HG02798 (cell line): ENCODE measurements around the gene BAIAP2.

ENCODE experiments used
- ATAC-seq: cut with Tn5 transposase; IDR thresholded peaks from one replicate; pipeline ENCODE4 v1.9.1; 2021; ENCODE audit warnings: mild to moderate bottlenecking; ENCODE audit not compliant: unreplicated experiment, poor library complexity

BAIAP2 gene

GRCh38 chr17:81163703-81164370 is 128.9 kb downstream of the BAIAP2 start:
- no peak for ATAC-seq

GRCh38 chr17:81164371-81165245 is 129.7 kb downstream of the BAIAP2 start:
- ATAC-seq: no peak

- ATAC-seq: no peak
Measured at GRCh38 chr17:81165246-81166032, 130.5 kb downstream of the BAIAP2 start, which contains the start of gene PVALEF. TSS of gene PVALEF (plus strand) at chr17:81165507. CDS start at chr17:81181227, 15,720 bp downstream.

DNA sequence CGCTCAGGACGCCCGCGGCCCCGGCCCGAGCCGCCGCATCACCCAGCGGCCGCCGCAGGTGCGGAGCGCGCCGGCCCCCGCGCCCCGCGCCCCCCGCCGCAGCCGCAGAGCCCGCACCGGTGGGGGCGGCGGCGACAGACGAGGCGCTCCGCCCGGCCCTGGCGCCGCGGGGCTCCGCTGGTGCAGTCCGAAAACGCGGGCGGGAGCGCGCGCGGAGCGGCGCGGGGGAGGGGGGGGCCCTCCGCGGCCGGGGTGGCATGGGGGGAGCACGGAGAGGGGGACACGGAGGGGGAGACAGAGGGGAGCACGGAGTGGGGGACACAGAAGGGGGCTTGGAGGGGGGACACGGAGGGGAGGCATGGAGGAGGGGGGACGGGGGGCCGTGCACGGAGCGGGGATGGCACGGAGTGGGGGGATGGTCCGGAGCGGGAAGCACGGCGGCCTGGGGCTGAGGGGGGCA is 131.1 kb downstream of the BAIAP2 start, which contains the start of gene AATK:
TSS of gene AATK (minus strand) at position 189 of the 460 bp plus-strand sequence. CDS start 229 bp downstream, outside the sequence.
- ATAC-seq: no peak
